GM12878 (cell line): ENCODE measurements around the gene TPT1. TPM values are rescaled to one million over a fixed set of nuclear protein-coding genes. Genes with fewer than 3 reads are reported as not detected.

Experiments
- ATAC-seq: fragments of 200-7000 bp; cut with Tn5 transposase; 3 replicates; pipeline ENCODE4 v1.9.1; 2020; ENCODE audit warnings: mild to moderate bottlenecking, moderate library complexity
- BruUV-seq: library from RNA; stranded (reverse); fragments of 400-500 nt; replicated peaks from 2 replicates; lab custom pipeline; 2021; lab: Mats Ljungman, UMichigan
- CTCF ChIA-PET: fragments of 300-600 bp; sonication (Branson Sonifier 250); formaldehyde crosslinking; extraction: SDS; loops from one replicate; lab custom pipeline; 2021; ENCODE audit warnings: inconsistent platforms; lab: Yijun Ruan, JAX
- POLR2A ChIA-PET: fragments of 350-600 bp; formaldehyde crosslinking; extraction: SDS; loops from one replicate; lab custom pipeline; 2021; ENCODE audit warnings: inconsistent platforms; lab: Charles Lee
- RAD21 ChIA-PET: fragments of 300-600 bp; sonication (Branson Sonifier 250); formaldehyde crosslinking; loops from one replicate; lab custom pipeline; 2023; ENCODE audit warnings: antibody characterized with exemption; ENCODE audit not compliant: unreplicated experiment; lab: Charles Lee
- SMC1A ChIA-PET: fragments of 300-600 bp; sonication (Branson Sonifier 250); formaldehyde crosslinking; loops from one replicate; lab custom pipeline; 2023; ENCODE audit not compliant: unreplicated experiment, uncharacterized antibody; lab: Charles Lee
- DNase-seq: peaks from one replicate; pipeline ENCODE4 v3.0.0-alpha.2; 2011; ENCODE audit warnings: low read depth, low spot score
- FAIRE-seq: peaks from 3 replicates; lab custom pipeline; 2011; peaks lifted over from hg19 to GRCh38; lab: Jason Lieb, UNC
- H2AFZ ChIP-seq: 2 replicates; pipeline ENCODE4 v1.6.0; 2011; ENCODE audit warnings: low read depth, low read length, control low read depth; ENCODE audit not compliant: control insufficient read depth
- H3K27ac ChIP-seq: 2 replicates; pipeline ENCODE4 v1.5.1; 2011; ENCODE audit warnings: control low read depth; ENCODE audit not compliant: control insufficient read depth, insufficient read depth
- H3K27me3 ChIP-seq, 2 experiments: replicated peaks in 1 of 2; 2 replicates each; pipeline versions ENCODE4 v1.6.0 to v1.6.1; 2011; ENCODE audit warnings: low read length in 1 of 2; ENCODE audit not compliant: control insufficient read depth in 2 of 2, insufficient read depth in 2 of 2
- H3K36me3 ChIP-seq, 2 experiments: 2 replicates each; pipeline ENCODE4 v1.5.1; 2011; ENCODE audit warnings: low read length in 1 of 2; ENCODE audit not compliant: control insufficient read depth in 2 of 2, insufficient read depth in 2 of 2
- H3K4me1 ChIP-seq: 2 replicates; pipeline ENCODE4 v1.6.1; 2011; ENCODE audit warnings: mild to moderate bottlenecking, low read length, moderate library complexity, mixed read lengths; ENCODE audit not compliant: control insufficient read depth, insufficient read depth
- H3K4me2 ChIP-seq: 2 replicates; pipeline ENCODE4 v1.6.0; 2011; ENCODE audit warnings: control low read depth; ENCODE audit not compliant: control insufficient read depth, insufficient read depth
- H3K4me3 ChIP-seq: fragments of 200-600 bp; sonication (generic); 2 replicates; pipeline ENCODE4 v1.5.1; 2016
- H3K79me2 ChIP-seq: 2 replicates; pipeline ENCODE4 v1.6.0; 2011; ENCODE audit warnings: low read length; ENCODE audit not compliant: control insufficient read depth, insufficient read depth
- H3K9ac ChIP-seq: 2 replicates; pipeline ENCODE4 v1.8.0; 2011; ENCODE audit warnings: low read length, control low read depth, mixed read lengths; ENCODE audit not compliant: control insufficient read depth, insufficient read depth
- H3K9me3 ChIP-seq: replicated peaks from 3 replicates; pipeline ENCODE4 v1.5.1; 2011; ENCODE audit warnings: mild to moderate bottlenecking, low read length; ENCODE audit not compliant: control insufficient read depth, insufficient read depth
- H4K20me1 ChIP-seq: 2 replicates; pipeline ENCODE4 v1.6.0; 2011; ENCODE audit not compliant: control insufficient read depth, insufficient read depth
- MTA3 ChIP-seq: IDR thresholded peaks from 2 replicates; pipeline ENCODE4 v1.6.1; 2012; ENCODE audit warnings: low read length, inconsistent platforms, borderline replicate concordance
- RUNX3 ChIP-seq: IDR thresholded peaks from 2 replicates; pipeline ENCODE4 v1.6.1; 2012; ENCODE audit warnings: low read length, inconsistent platforms
- SIX5 ChIP-seq: IDR thresholded peaks from 2 replicates; pipeline ENCODE4 v1.6.1; 2011; ENCODE audit warnings: mild to moderate bottlenecking, low read depth, low read length, moderate library complexity; ENCODE audit not compliant: severe bottlenecking
- WGBS: methylation state at CpG from one replicate; pipeline ENCODE4 v1.1.6; 2016; ENCODE audit warnings: low lambda C conversion rate; ENCODE audit not compliant: insufficient replicate concordance, insufficient coverage; ENCODE audit errors: missing lambda C conversion rate; 5-methylcytosine and 5-hydroxymethylcytosine counted together
- in situ Hi-C: fragments of 300-500 bp; cut with MboI; formaldehyde crosslinking; loops from 9 replicates; pipeline ENCODE4 v1.14.3; 2018; ENCODE audit warnings: mixed read lengths
- intact Hi-C: fragments of 100-400 bp; cut with micrococcal nuclease; formaldehyde crosslinking; loops from one replicate; pipeline ENCODE4 v1.14.2; 2022; ENCODE audit not compliant: unreplicated experiment
- polyA plus RNA-seq, 11 experiments: library from polyadenylated mRNA; depleted of rRNA in 4 of 11; unstranded in 6 of 11; stranded (reverse) in 5 of 11; fragments of >200 nt; fragmentation: Nextera tagmentation in 4 of 11; fragmentation: Illumina TruSeq in 1 of 11; extraction: Ambion mirVana in 4 of 11; extraction: Trizol in 1 of 11; gene quantifications; 1 replicate in 1 of 11; 2 replicates in 10 of 11; pipeline versions ENCODE4 v1.2.1 to v1.2.3, GENCODE V29; 2011 to 2016; ENCODE audit warnings: inconsistent platforms in 2 of 11, missing spikeins in 2 of 11, low read depth in 1 of 11
- total RNA-seq, 4 experiments: library from RNA; depleted of rRNA in 3 of 4; stranded (reverse); fragments of >200 nt in 3 of 4; fragmentation: Illumina TruSeq in 1 of 4; extraction: Trizol in 1 of 4; gene quantifications; 2 replicates each; pipeline versions ENCODE4 v1.2.1 to v1.2.3, GENCODE V29; 2013 to 2021
- TF ChIP-seq, protein P1 (sequence below): fragments of 450-650 bp; IDR thresholded peaks from 2 replicates; pipeline ENCODE4 v1.6.1; 2017; ENCODE audit warnings: low read depth, mild to moderate bottlenecking, moderate library complexity

TPT1 gene
- total and polyA plus RNA-seq, 10 of the 15 experiments (the other 5 are each of a cell fraction or from before 2014, with no cell fraction given), result 1,038 to 5,925 (median 2,336) TPM

DNA sequence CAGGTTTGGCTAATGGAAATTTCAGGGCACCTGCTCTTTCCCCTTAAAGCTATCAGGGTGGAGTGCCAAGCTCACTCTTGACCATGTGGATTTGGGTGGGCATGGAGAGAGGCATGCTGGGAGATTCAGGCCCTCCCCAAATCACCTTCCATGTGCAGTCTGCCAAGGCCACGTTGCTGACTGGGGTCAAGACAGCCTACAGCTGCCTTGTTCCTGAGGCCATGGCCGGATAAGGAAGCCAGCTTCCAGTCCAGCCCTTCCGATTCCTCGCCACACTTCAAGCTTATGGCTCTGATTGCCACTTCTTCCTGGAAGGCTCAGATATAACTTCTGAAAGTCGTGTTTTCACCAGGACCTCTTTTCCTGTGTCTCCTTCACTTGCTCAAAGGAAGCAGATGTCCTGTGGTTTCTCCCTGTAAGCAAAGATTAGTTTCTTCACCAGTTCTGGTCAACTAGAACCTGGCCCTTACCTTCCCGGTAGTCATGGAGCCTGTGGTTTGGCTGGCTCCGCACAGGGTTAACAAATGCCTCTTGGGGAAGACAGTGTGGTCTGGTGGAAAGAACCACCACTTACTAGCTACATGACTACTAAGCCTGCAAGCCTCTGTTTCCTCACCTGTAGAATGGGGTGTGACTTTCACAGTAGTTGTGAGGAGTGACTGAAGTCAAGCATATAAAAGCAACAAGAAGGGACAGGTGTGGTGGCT, 16.1 kb upstream of the TPT1 start:
- intact Hi-C loops, result no loop called here
- WGBS, result 53% methylated on average over 7 of the region's 7 CpGs
- H3K4me2 ChIP-seq, result no peak overlapping the region
- ATAC-seq (peak; percentile 27), FAIRE-seq (peak; percentile 56), DNase-seq (no peak)
- TF ChIP-seq RUNX3 (peak; percentile 12; the same call in 1 of the 2 replicates), SIX5 (no peak), MTA3 (no peak)
- TF ChIP-seq, protein P1, sequence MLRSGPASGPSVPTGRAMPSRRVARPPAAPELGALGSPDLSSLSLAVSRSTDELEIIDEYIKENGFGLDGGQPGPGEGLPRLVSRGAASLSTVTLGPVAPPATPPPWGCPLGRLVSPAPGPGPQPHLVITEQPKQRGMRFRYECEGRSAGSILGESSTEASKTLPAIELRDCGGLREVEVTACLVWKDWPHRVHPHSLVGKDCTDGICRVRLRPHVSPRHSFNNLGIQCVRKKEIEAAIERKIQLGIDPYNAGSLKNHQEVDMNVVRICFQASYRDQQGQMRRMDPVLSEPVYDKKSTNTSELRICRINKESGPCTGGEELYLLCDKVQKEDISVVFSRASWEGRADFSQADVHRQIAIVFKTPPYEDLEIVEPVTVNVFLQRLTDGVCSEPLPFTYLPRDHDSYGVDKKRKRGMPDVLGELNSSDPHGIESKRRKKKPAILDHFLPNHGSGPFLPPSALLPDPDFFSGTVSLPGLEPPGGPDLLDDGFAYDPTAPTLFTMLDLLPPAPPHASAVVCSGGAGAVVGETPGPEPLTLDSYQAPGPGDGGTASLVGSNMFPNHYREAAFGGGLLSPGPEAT, result no peak
- in situ Hi-C loops, result no loop called here
- ChIA-PET POLR2A (no interaction called here), RAD21 (interaction anchor here (0.6 to 2.3 kb wide), 2 partner anchors 16 to 1010 kb away, joined by 5 to 6 read pairs; partner anchors contain the start of gene TPT1), CTCF (interaction anchor here (0.9 to 2.1 kb wide), 5 partner anchors 8 to 37 kb away, joined by 3 to 11 read pairs (median 5); no protein-coding TSS in a partner anchor), SMC1A (interaction anchor here (1.7 kb wide), 1 partner anchor 15 kb away, joined by 4 read pairs; no protein-coding TSS in a partner anchor)
- H3K36me3 ChIP-seq, result peaks cover 0 to 4% of the 10 kb centered on the region in 2 experiments; a peak in 1 of 4 replicates
- no TSS peak for BruUV-seq
- H2AFZ ChIP-seq, result no peak overlapping the region
- no peaks in the 10 kb centered on the region for H3K9me3 ChIP-seq
- H3K79me2 ChIP-seq, result no peaks in the 10 kb centered on the region
- H3K4me1 ChIP-seq, result peaks cover 13% of the 10 kb centered on the region
- no peak overlapping the region for H3K27ac ChIP-seq
- H4K20me1 ChIP-seq, result no peaks in the 10 kb centered on the region
- H3K4me3 ChIP-seq, result no peak overlapping the region
- H3K9ac ChIP-seq, result no peak overlapping the region
- no peaks in the 10 kb centered on the region for H3K27me3 ChIP-seq
